Measurements from ENCODE around the gene HDGF.

DNA sequence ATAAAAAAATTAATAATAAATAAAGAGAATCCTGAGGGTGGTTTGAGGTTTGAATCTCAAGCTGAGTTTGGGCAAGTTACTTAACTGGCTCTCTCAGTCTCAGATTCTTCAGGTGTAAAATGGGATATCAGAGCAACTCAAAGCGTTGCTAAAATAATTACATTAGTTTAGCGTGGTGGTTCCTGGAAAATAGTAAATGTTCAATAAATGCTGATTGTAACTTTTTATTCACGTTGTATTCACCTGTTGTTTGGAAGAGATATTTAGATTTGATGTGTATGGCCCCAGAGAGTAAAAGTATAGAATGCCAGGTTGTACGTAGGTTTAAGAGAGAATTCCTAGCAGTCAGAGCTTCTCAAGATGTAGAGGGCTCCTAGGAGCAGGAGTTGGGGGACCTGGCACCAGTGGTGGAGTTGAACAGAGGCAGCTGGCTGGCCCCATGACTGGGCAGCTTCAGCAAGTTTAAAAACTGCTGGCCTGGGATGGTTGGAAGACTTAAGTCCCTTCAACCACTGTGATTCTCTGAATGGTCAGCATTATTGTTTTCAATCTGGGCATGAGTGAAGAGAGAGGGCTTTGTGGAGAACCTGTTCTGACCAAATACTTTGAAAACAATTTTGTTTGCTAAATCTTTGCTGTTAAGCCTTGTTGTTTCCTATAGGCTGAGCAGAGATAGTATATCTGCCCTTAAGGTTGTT is 38.3 kb upstream of the HDGF start:
- TF ChIP-seq EZH2 (IDR thresholded peaks at IDR 0.05; ENCODE audit: borderline replicate concordance, low read depth, low read length, severe bottlenecking) (no peak), POLR2A (IDR thresholded peaks at IDR 0.05; ENCODE audit: low read depth, low read length) (no peak)
- TF ChIP-seq, protein P1, sequence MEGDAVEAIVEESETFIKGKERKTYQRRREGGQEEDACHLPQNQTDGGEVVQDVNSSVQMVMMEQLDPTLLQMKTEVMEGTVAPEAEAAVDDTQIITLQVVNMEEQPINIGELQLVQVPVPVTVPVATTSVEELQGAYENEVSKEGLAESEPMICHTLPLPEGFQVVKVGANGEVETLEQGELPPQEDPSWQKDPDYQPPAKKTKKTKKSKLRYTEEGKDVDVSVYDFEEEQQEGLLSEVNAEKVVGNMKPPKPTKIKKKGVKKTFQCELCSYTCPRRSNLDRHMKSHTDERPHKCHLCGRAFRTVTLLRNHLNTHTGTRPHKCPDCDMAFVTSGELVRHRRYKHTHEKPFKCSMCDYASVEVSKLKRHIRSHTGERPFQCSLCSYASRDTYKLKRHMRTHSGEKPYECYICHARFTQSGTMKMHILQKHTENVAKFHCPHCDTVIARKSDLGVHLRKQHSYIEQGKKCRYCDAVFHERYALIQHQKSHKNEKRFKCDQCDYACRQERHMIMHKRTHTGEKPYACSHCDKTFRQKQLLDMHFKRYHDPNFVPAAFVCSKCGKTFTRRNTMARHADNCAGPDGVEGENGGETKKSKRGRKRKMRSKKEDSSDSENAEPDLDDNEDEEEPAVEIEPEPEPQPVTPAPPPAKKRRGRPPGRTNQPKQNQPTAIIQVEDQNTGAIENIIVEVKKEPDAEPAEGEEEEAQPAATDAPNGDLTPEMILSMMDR (IDR thresholded peaks at IDR 0.05; ENCODE audit: extremely low read depth in 1 of 2, insufficient read depth in 1 of 2, low read depth in 1 of 2, low read length in 2 of 2) = no peak
- TF ChIP-seq, protein P2, sequence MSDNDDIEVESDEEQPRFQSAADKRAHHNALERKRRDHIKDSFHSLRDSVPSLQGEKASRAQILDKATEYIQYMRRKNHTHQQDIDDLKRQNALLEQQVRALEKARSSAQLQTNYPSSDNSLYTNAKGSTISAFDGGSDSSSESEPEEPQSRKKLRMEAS (IDR thresholded peaks at IDR 0.05; ENCODE audit: insufficient read depth, insufficient read length) = no peak

Data from endothelial cell of umbilical vein (primary cell).